HG02571 (cell line): ENCODE measurements around the gene ZFP92.
"Not testable (repeated sequence)": the region's sequence is repeated elsewhere in the genome, so short reads cannot be mapped to it uniquely, and the experiment has no call there.

Experiments used
- ATAC-seq: cut with Tn5 transposase; IDR thresholded peaks from one replicate; pipeline ENCODE4 v1.9.1; 2021; ENCODE audit warnings: mild to moderate bottlenecking, moderate library complexity; ENCODE audit not compliant: unreplicated experiment

ZFP92 gene

GRCh38 chrX:153411255-153411987 lies at the start of gene ZFP92:
ZFP92 (plus strand) TSS chrX:153411472; CDS start chrX:153418323, 6,851 bp downstream.
- ATAC-seq: no peak

DNA sequence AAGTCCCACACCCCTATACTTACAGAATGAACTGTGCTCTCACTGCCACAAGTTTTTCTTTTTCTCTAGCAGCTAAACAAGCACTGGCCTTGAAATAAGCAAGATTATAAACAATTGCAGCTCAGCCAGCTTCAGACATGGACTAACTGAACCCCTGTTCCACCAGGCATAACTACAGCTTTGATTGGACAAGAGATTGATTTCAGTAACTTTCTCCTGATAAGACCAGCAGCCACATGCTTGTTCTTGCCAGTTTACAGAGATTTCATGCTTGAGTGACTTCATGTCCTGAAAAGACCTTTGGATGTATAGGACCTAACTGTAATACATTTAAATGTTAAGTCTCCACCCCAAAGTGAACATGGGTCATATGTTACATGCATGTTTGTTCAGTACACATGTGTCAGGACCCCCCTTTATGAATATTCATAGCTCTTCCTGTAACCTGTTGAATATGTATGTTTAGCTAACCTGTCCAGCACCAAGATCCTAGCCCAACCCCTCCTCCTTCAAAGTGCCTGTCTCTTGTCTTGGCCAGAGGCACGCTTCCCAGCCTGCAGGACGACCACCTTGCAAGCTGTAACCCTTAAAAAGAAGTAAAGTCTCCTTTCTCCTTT lies 49.4 kb upstream of the ZFP92 start:
- ATAC-seq: no peak

- no peak for ATAC-seq
Measured at GRCh38 chrX:153365670-153366069, 45.6 kb upstream of the ZFP92 start.

DNA sequence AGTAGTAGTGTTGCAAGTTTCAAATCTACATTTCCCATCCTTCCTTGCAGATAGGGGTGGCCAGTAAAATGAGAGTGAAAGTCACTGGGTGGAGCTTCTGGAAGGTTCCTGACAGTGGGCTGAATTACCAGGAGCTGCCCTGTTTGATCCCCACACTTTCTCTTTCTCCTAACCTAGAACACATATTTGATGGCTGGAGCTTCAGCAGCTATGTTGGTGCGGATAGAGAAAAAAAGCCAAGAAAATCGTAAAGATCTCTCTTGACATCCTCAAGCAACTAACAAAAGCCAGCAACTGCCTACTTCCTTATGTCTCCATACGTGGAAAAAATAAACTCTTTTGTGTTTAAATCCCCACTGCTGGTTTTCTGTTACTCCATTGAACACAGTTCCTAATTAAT lies 45.2 kb upstream of the ZFP92 start:
- no peak for ATAC-seq

GRCh38 chrX:153366878-153367538 lies 44.3 kb upstream of the ZFP92 start:
- ATAC-seq: no peak

GRCh38 chrX:153370293-153371055 lies 40.8 kb upstream of the ZFP92 start:
- no peak for ATAC-seq

DNA sequence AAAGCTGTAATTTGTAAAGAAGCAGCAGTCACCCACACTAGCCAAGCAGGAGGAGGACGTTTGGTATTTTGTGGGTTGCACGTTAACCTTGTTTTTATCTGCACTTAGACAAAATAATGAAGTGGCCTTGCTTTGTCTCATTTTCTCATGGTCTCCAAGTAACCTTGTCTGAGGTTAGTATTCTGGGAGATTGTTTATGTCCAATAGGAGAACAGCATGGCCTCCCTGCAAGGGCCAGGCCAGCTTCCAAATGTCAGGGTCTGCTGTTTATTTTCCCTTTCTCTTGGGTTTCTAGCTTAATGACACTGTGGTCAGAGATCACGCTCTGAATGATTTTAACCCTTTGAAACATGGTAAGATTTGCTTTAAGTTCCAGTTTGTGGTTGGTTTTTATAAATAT lies 40.0 kb upstream of the ZFP92 start:
- ATAC-seq: no peak

DNA sequence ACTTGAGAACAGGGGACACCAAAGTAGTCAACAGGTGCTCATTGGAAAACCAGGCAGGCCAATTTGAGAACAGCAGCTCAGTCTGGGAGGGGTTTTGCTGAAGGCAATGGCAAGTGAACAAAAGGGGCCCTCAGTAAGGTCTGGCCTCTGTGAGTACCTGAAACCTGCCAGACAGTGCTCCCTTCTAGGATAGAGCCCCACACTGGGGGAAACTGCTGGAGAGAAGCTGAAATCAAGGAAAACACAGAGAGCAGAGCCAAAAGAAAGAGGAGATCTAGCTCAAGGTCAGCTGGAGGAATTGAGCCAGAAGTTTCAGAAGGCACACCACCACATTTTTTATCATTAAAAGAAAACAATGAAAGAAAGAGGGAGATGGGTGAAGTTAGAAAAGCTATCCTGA lies 38.3 kb upstream of the ZFP92 start:
- no peak for ATAC-seq

- ATAC-seq: no peak
Measured at GRCh38 chrX:153374426-153374825, 36.8 kb upstream of the ZFP92 start.

DNA sequence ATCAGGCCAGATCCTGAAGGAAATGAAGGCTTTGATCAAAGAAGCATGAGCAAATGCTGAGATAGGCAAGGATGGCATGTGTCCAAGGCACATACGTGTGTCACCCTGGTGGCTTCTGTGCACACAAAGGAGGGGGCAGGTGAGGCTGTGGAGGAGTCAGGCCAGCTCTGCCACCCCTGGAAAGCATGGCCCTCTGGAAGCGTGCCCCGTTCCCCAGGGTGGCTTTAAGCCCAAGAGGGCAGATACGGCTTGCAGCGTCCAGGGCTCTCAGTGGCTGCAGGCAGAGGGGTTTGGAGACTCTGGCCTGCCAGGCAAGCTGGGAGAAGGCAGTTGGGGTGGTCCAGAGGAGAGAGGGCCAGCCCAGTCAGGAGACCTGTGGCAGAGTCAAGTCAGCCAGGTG lies 35.7 kb upstream of the ZFP92 start:
- no peak for ATAC-seq

- ATAC-seq: no peak
Measured at GRCh38 chrX:153377727-153378126, 33.5 kb upstream of the ZFP92 start.

GRCh38 chrX:153378607-153379006 lies 32.7 kb upstream of the ZFP92 start:
- no peak for ATAC-seq

- ATAC-seq: no peak
Measured at GRCh38 chrX:153379508-153379907, 31.8 kb upstream of the ZFP92 start.

GRCh38 chrX:153379971-153380581 lies 31.2 kb upstream of the ZFP92 start:
- no peak for ATAC-seq

DNA sequence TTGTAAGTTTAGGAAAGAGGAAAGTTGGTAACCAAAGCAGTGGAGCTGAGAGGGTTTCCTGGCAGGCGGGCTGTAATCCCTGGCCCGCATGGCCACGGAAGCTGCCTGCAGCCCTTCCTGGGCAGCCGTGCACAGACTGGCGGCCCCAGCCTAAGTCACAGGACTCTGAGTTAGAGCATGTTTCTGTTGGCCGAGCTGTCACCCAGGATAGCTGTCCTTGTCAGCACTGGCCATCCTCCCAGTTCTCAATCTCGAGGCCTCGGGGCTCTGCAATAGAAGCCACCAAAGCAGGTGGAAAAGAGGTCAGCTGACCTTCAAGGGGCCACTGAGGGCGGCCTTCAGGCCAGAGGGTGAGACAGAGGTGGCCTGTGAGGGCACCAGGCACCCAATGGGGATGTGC lies 30.6 kb upstream of the ZFP92 start:
- ATAC-seq: no peak

DNA sequence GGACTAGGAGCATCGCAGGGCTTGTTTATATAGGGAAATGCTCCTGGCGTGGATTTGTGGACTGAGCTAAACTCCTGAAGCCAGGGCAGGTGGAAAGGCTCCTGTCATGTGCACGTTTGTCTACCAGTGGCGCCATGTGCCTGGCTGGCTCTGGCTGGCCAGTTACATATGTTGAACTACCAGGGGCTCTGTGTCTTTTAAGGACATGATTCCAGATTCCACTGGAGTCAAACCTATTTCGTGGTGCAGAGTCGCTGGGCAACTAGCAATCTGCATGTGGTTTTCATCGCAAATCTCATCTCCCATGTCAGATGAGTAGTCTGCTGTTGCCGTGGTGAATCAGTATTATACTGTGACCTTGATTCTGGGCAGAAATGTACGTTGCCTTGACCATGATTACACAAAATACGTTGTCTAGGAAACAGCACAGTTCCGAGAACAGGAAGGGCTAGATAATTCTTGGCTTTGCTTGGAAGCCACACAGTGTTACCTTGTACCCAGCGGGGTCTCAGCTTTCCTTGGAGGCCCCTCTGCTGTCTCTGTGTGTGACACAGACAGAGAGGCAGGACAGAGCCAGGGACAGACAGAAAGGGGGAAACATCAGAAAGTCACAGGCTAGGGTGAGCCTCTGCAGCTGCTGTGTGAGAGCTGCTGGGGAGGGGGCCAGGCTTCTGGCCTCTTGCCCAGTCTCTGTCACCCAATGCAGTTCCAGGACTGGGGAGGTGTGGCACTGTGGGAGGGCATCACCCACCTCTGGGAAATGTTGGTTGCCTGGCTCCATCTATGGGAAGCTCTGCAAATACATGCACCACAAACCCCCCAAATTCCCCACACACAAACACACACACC lies 29.4 kb upstream of the ZFP92 start:
- ATAC-seq: no peak

DNA sequence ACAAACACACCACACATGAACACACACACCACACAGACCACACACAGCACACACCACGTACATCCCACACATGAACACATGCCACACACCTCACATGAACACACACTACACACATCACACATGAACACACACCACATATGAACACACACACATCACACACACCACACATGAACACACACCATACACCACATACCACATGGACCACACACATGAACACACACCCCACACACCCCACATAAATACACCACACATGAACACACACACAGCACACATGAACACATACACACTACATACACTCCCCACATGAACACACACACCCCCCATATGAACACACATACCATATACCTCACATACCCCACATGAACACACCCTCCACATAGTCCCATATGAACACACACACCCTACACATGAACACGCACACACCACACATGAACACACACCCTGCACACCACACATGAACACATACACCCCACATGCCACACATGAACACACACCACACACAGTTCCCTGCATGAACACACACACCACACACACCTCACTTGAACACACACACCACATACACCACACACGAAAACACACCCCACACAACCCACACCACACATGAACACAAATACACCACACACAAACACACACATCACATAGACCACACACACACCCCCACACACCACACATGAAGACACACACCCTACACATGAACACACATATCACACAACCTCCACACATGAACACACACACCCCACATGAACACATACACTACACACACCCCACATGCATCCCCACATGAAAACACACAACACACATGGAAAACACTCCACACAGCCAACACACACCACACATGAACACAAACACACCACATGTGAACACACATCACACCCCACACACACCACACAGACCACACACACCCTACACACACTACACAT lies 28.4 kb upstream of the ZFP92 start:
- no peak for ATAC-seq

- no peak for ATAC-seq
Measured at GRCh38 chrX:153384390-153384789, 26.9 kb upstream of the ZFP92 start.

DNA sequence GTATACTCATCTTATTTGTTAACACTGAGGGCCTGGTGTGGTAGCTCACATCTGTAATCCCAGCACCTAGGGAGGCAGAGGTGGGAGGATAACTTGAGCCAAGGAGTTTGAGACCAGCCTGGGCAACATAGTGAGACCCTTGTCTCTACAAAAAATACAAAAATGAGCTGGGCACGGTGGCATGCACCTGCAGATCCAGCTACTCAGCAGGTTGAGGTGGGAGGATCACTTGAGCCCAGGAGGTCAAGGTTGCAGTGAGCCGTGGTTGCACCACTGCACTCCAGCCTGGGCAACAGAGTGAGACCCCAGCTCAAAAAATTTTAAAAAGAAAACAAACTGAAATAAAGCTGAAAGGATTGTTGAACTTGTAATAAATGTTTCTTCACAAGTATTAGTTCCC lies 26.3 kb upstream of the ZFP92 start:
- ATAC-seq: not testable (repeated sequence)
